HG03432 (cell line): ENCODE measurements around the gene ZIC5.
A peak's percentile ranks its signal among the peaks of the same experiment; 100 is the strongest.

Experiments
- ATAC-seq: cut with Tn5 transposase; IDR thresholded peaks from one replicate; pipeline ENCODE4 v1.9.1; 2021; ENCODE audit warnings: mild to moderate bottlenecking, moderate library complexity; ENCODE audit not compliant: unreplicated experiment

Gene ZIC5

DNA sequence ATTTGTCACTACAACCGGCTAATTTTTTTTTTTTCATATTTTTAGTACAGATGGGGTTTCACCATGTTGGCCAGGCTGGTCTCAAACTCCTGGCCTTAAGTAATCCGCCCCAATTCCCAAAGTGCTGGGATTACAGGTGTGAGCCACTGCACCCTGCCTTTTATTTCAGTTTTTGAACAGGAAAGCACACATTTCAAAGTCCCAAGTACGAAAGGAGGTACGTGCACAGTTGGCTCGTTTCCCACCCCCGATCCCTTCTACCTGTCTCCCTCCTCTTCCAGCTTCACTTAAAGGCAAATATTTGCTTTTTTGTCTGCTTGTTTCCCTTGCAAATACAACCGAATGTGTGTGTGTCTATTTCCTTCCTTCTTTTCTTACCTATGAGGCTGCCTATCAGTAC, 30.5 kb downstream of the ZIC5 start:
- ATAC-seq: no peak

DNA sequence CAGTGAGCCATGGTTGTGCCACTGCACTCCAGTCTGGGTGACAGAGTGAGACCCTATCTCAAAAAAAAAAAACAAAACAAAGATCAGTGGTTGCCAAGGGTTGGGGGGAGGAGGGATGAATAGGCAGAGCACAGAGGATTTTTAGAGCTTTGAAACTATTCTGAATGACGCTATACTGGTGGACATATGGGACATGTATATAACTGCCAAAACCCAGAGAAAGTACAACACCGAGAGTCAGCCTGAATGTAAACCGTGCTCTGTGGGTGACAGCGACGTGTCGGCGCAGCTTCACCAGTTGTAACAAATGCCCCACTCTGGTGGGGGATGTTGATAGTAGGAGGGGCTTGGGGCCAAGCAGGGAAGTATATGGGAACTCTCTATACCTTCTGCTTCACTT, 32.9 kb downstream of the ZIC5 start:
- no peak for ATAC-seq

DNA sequence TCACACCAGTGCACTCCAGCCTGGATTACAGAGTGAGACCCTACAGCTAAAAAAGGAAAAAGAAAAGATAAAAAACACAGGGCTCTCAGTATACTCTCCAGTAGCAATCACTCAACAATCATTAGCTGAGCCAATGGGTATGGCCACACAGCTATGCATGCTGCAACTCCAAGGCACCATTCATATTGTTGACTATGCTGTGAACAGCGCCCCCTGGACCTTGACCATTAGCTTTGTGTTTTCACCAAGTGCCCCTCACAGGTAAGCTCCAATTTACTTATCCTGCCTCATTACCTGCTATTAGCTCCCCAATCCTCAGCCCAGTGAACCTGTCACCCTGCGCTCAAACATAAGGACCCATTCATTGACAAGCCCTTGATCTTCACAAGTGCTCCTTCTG, 35.8 kb downstream of the ZIC5 start:
- ATAC-seq: no peak

DNA sequence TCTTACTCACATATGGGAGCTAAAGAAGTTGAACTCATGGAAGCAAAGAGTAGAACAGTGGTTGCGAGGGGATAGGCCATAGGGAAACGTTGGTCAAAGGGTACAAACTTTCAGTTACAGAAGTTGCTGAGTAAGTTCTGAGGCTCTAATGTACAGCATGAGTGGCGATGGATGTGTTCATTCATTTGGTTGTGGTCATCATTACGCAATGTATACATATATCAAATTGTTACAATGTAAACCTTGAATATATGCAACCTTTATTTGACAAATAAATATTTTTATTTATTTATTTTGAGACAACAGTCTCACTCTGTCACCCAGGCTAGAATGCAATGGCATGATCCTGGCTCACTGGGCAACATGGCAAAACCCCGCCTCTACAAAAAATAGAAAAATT, 38.7 kb downstream of the ZIC5 start:
- no peak for ATAC-seq

DNA sequence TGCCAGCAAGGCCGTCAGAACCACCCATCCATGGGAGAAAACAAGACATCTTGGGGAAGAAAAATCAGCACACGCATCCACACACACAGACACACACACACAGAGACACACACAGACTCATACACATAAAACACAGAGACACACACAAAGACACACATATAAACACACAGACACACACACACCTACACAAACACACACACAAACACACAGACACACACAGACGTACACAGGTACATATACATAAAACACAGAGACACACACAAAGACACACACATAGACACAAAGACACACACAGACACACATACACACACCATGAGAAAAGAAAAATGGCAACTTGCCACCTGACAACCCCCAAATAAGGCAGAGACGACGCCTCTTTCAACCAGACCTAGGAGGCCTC, 40.6 kb downstream of the ZIC5 start:
- no peak for ATAC-seq

DNA sequence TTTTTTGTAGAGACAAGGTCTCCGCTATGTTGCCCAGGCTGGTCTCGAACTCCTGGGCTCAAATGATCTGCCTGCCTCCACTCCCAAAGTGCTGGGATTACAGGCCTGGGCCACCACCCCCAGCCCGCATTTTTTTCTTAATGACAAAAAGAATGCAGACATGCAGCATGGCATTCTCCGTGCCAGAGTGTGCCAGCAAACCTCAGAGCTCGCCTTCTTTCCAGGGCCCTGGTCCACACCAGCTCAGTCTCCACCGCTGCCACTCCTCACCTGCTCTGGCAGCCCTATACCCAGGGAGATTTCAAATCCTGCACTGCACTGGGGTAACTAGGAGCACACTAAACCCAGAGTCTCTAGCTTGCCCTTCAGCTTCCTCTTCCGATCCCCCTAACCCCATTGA, 41.7 kb downstream of the ZIC5 start:
- no peak for ATAC-seq

DNA sequence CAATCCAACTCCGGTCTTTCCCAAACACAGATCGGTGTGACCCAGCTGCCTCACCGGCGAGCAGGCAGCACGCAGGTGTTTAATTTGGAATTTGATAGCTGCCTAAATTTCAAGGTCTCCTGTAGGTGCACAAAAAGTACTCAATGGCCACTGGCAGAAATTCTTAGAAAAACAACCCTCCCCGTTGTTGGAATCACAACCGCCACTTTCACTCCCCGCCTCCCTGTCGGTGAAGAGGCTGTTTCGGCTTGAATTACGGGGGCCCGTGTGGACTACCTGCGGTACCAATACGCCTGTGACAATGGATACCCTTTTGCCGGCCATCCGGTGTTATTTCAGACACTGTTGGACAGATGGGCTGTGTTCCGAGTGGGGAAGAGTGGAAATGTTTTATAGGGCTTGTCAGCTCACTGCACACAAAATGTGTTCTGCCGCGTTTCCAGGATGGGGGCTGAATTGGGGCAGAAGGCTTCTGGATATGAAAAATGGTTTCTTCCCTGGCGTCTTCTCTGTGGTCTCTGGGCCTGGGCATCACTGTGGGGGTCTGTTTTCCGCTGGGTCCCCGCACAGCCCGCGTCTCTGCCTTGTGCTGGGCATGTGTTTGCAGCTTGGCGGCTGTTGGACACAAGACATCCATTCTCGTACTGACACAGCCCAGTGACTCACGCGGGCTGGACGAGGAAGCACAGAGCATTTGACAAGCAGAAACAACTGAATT, 45.4 kb downstream of the ZIC5 start:
- ATAC-seq: no peak

DNA sequence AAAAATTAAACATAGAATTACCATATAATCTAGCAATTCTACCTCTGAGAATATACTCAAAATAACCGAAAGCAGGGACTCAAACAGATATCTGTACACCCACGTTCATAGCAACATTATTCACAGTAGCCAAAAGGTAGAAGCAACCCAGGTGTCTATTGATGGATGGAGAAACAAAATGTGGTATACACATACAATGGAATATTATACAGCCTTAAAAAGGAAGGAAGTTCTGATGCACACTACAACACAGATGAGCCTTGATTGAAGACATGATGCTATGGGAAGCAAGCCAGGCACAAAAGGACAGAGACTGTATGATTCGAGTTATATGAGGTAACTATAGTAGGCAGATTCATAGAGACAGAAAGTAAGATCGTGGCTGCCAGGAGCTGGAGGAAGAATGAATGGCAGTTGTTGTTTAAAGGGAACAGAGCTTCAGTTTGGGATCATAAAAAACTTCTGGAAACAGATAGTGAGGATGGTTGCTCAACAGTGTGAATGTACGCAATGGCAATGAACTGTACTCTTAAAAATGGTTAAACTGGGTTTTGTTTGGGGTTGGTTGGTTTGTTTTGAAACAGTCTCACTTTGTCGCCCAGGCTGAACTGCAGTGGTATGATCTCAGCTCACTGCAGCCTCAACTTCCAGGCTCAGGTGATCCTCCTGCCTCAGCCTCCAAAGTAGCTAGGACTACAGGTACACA, 47.5 kb downstream of the ZIC5 start:
- ATAC-seq: no peak

DNA sequence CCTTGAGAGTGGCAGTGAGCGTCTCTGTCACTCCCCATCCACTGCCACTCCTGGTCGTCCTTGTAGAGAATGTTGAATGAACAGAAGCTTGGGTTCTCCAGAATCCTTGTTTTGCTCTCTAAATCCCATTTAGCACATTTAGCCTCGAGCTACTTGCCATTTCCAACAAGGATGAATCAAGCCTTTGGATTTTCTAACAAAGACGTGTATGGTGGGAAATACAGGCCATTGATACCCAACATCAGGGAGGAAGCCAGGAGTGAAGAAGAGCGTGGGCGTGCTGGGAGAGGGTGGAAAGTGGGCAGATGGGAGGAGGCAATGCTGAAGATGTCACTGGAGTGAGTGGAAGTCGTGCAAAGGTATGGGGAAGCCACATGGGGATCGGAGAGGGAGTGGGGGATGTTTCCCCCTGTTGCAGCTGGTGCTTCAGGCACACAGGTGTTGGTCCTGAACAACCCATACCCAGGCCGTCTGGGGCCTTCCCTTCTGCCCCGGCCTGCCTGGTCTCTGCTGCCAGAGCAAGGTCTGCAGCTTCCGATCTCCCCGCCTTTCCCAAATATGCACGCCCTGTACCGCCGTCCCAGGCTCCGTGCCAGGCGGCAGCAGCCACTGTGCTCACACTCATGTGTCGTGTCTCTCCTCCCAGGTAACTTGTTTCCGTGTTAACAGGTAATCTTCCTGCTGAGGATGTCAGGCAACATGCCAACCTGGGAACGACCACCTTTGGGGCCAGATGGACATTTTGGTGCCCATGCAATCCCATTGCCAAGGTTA, 48.7 kb downstream of the ZIC5 start:
- ATAC-seq: no peak

DNA sequence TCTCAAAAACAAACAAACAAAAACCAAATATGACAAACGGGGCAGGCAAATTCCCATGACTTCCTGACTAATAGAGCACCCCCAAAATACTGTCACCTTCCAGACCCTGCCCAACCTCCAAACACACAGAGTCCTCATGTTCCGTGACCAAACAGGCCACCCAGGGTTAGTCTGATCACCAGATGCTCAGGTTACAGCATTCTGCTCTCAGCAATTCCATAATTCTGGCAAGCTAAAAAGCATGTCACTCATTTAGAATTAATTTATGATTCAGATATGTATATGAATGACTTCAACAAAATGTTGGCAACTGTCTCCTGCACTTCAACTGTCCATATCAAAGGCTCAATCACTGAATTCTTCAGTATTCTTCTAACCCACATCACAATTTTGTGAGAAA, 52.4 kb downstream of the ZIC5 start:
- no peak for ATAC-seq

DNA sequence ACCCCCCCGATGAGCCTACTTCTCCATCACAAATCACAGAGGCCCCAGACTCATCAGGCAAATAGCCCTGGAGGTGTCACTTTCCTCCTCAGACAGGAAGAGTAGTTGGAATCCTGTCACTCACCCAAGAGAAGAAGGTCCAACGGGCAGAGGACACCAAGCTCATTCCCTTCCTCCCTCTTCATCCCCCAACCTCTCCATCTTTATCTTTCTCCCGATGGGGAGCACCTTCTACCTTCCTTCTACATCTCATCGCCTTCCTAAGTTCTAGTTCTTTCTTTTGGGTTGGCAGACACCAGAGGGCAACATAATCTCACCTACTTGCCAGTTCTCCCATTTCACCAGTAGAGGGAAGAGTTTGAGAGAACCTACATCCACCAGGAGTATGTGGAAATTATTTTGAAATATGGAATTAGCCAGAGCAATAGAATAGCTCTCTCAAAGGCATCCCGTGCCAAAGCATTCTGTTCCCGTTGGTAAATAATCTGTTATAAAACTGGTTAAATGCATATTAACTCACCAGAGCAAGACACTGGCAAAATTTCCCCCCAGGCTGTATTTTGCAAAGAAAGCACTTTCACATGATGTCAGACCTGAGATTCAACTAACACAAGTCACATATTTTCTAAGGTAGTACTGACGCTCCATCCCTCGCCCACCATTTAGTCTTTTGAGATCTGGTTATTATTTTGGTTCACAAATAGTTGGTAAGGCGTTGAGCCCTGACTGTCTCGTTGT, 55.0 kb downstream of the ZIC5 start:
- peak; percentile 85 for ATAC-seq

DNA sequence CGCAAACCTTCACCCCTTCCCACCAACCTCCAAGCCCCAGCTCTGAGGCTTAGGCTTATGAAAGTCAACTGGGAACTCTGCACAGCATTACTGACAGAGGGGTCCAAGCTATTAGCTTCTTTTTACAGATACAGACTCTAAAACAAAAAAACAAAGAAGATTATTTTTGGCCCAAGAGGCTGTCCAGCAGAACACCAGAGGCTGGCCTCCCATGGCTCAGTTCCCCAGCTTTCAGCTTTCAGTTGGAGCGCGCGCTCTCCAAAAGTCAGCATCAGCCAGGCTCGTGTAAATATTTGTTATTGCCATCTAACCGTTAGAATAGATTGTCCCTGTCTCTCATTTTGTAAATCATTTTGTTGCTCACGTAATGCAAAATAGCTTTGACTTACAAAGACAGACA, 58.4 kb downstream of the ZIC5 start:
- no peak for ATAC-seq
